Activated CD4-positive, CD25-positive, alpha-beta regulatory T cell treated with anti-CD3 and anti-CD28 coated beads, Interleukin-2, amount 50 U/mL, for 16 hours (primary cell): Measurements from ENCODE around the gene CCDC88B.
A peak's percentile ranks its signal among the peaks of the same experiment; 100 is the strongest.

Source experiments
- DNase-seq: peaks from one replicate; pipeline ENCODE4 v3.0.0-alpha.2; 2020; ENCODE audit warnings: low read depth, low spot score

CCDC88B gene, protein sequence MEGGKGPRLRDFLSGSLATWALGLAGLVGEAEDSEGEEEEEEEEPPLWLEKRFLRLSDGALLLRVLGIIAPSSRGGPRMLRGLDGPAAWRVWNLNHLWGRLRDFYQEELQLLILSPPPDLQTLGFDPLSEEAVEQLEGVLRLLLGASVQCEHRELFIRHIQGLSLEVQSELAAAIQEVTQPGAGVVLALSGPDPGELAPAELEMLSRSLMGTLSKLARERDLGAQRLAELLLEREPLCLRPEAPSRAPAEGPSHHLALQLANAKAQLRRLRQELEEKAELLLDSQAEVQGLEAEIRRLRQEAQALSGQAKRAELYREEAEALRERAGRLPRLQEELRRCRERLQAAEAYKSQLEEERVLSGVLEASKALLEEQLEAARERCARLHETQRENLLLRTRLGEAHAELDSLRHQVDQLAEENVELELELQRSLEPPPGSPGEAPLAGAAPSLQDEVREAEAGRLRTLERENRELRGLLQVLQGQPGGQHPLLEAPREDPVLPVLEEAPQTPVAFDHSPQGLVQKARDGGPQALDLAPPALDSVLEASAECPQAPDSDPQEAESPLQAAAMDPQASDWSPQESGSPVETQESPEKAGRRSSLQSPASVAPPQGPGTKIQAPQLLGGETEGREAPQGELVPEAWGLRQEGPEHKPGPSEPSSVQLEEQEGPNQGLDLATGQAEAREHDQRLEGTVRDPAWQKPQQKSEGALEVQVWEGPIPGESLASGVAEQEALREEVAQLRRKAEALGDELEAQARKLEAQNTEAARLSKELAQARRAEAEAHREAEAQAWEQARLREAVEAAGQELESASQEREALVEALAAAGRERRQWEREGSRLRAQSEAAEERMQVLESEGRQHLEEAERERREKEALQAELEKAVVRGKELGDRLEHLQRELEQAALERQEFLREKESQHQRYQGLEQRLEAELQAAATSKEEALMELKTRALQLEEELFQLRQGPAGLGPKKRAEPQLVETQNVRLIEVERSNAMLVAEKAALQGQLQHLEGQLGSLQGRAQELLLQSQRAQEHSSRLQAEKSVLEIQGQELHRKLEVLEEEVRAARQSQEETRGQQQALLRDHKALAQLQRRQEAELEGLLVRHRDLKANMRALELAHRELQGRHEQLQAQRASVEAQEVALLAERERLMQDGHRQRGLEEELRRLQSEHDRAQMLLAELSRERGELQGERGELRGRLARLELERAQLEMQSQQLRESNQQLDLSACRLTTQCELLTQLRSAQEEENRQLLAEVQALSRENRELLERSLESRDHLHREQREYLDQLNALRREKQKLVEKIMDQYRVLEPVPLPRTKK (N-terminal part only)

GRCh38 chr11:64339754-64340408 lies at the start of gene CCDC88B:
TSS of gene CCDC88B (plus strand) at chr11:64340204. CDS start at chr11:64340267, 63 bp downstream.
- peak; percentile 70 for DNase-seq

- no peak for DNase-seq
Measured at GRCh38 chr11:64290352-64291261, 49.4 kb upstream of the CCDC88B start.

DNA sequence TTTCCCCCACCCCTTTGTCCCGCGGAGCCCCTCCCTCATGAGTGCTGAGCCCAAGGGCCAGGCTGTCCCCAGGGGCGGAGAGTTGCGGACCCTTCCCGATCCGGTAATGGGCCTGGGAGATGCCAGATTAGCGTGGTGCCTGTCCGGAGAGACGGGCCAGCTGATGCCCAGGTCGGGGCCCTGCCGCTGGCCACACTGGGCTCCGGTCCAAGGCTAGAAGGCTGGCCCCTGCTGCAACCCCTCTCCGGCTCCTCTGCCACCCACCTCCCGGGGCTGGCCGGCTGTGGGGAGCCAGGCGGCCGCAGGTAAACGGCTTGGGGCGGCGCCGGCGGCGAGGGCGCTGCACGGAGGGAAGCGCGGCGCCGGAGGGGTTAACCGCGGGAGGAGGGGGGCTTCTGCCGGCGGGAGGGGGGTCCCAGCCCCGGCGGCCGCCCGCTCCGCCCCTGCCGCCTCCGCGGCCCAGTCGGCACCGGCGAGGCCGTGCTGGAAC lies 48.7 kb upstream of the CCDC88B start, which contains the start of gene KCNK4:
Gene KCNK4 (plus strand): TSS at position 41 of the 490 bp plus-strand sequence. CDS start 1,717 bp downstream, outside the sequence.
- no peak for DNase-seq

DNA sequence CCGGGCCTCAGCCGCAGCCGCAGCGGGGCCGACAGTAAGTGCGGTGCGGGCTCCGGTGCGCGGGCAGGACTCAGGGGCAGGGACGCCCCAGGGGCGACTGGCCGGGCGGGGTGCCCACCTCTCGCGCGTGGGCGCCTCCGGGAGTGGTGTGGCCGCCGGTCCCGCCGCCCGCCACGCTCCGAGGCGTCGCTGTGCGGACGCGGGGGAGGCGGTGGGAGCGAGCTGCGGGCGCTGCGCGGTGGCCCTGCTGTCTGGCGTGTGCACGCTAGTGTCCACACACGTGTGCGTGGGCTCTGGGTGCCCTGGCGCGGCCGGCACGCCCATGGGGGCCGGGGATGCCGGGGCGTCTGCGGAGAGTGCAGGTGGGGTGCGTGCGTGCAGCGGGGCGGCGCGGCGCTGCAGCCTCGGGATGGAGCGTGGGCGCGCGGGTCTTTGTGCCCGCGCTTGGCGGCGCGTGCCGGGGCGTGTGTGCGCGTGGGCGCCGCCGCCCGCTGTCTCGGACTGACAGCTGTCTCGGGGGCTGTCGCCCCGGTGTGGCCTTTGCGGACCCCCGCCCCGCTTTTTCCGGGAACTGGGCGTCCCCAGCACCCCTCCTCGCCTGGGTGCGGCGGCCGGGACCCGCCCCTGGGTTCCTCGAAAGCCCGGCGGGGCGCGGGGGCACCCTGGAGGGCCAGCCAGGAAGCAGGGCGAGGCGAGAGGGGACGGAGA lies 48.1 kb upstream of the CCDC88B start:
- DNase-seq: no peak

GRCh38 chr11:64292460-64293254 lies 47.3 kb upstream of the CCDC88B start:
- no peak for DNase-seq

DNA sequence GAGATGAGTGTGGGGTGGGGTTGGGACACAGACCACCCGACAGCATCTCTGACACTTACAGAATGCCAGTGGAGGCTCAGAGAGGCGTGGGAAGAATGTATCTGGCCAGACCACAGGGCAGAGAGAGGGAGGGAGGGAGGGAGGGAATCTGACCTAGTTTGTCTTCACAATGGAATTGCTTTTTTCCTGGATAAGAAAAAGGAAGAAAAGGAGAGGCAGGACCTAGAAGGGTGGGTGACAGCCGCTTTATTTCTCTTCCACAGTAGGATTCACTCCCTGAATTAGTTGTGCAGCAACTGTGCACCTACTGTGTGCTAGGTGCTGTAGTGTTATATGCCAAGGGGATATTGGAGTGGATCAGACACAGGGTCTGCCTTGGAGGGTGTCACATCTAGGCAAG lies 45.2 kb upstream of the CCDC88B start:
- DNase-seq: no peak

DNA sequence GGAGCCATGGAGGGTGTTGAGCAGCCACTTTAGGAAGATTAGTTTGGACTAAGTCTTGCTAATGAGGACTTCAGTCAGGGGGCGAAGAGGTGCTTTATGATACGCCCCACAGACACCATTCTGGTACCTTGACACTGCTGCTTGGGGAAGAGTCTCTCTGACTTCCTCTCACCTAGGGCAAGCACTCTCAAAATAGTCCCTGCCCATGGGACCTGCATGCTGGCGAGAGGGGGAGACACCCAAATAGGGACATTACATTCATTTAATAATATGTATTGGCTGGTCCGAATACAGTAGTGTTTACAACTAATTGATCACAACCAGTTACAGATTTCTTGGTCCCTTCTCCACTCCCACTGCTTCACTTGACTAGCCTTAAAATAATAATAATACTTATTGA lies 44.2 kb upstream of the CCDC88B start:
- DNase-seq: no peak

DNA sequence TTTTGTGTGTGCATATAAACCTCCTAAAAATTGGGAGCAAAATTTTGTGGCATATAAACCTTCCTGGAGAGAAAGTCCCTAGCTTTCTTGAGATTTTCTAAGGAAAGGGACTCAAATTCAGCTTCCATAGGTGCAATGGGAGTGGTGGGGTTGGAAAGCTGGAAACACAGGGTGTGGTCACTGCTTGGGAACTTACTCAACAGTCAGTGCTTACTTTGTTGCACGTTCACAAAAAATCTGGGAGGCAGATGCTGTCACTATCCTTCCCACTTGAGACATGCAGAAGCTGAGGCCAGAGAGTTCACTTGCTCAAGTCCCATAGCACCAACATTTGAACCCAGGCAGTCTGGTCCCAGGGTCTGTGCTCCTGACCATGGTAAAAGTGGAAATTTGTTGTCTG lies 43.8 kb upstream of the CCDC88B start:
- no peak for DNase-seq

DNA sequence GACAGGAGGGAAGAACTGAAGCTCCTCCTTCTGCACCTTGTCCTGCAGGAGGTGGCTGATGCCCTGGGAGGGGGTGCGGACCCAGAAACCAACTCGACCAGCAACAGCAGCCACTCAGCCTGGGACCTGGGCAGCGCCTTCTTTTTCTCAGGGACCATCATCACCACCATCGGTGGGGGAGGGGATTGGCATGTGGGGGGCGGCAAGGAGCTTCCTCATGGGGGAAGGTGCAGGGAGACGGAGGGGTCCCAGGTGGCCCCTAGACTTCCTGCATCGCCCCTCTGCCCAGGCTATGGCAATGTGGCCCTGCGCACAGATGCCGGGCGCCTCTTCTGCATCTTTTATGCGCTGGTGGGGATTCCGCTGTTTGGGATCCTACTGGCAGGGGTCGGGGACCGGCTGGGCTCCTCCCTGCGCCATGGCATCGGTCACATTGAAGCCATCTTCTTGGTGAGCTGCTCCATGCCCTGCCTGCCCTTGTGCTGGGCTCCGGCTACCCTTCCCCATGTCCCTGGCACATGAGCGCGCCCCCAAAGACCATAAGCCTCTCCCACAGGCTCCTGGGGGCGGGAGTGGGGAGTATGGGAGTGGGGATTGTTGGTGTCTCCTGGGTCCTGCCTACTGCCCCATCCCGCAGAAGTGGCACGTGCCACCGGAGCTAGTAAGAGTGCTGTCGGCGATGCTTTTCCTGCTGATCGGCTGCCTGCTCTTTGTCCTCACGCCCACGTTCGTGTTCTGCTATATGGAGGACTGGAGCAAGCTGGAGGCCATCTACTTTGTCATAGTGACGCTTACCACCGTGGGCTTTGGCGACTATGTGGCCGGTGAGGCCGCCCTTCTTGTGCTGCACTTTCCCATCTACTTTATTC lies 42.9 kb upstream of the CCDC88B start:
- DNase-seq: no peak

- DNase-seq: no peak
Measured at GRCh38 chr11:64297699-64298358, 42.2 kb upstream of the CCDC88B start.

GRCh38 chr11:64298966-64299846 lies 40.8 kb upstream of the CCDC88B start:
- no peak for DNase-seq

DNA sequence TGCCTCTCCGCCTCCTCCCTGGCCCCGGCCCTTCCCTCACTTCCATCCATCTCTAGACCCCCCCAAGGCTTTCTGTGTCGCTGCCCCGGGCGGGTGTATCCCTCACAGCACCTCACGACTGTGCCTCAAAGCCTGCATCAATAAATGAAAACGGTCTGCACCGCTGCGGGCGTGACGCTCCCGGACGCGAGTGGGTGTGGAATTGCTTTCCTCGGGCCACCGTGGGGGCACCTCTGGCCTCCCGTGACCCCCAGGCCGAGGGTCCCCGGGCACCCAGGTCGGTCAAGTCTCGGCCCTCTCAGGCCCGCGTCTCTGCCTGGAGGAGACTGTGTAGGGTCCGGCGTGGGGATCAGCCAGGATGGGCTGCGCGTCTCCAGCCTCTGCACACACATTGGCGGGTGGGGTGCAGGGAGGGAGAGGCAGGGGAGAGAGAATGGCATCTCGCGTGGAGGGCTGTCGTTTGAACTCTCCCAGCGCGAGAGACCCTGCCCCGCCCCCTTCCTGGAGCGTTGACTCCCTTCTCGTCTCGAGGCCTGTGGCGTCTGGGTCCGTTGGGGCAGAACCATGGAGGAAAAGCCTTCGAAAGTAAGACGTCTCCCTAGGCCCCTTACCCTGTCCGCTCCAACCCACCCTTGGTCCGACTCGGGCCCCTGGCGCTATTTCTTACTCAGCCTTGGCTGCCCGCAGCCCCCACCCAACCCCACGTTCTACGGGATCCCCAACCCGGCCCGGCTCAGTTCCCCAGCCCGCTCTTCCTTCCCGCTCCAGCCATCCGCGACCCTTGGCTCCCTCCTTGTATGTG lies 40.0 kb upstream of the CCDC88B start, which contains the start of gene CATSPERZ:
Gene CATSPERZ (plus strand): TSS at position 512 of the 802 bp plus-strand sequence. CDS start 53 bp downstream, at position 565.
- no peak for DNase-seq

- DNase-seq: no peak
Measured at GRCh38 chr11:64303109-64304031, 36.6 kb upstream of the CCDC88B start.

DNA sequence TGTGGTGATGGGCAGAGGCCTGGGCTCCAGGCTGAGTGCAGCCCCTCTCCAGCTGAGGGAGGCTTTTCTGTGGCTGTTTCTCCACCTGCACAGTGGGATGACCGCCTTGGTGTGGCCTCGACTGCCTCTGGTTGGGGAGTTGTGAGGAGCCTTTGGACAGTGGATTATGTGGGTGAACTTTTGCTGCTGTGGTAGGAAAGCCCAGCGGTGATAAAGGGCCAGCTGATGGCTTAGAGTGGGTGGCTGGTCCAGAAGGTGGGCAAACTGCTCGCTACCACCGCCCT lies 36.0 kb upstream of the CCDC88B start:
- no peak for DNase-seq
